ENCODE results near the gene COQ7.

GRCh38 chr16:19102187-19102872 is 34.9 kb downstream of the COQ7 start:
- TF ChIP-seq POLR2A (IDR thresholded peaks at IDR 0.05) (no peak), CTCF (IDR thresholded peaks at IDR 0.05) (no peak)

Measured in lower leg skin (tissue), 3 donors.